ACHN (cell line): ENCODE data around the gene PKHD1.

Experiments used
- DNase-seq: peaks from one replicate; pipeline ENCODE4 v3.0.0-alpha.2; 2015
- in situ Hi-C: cut with HindIII; loops from 2 replicates; pipeline ENCODE4 v1.10.0; 2017; ENCODE audit warnings: low sequenced_read_pairs, low pct_ligation_motif_present, low pct_unique_long_range_greater_than_20kb

Gene PKHD1

GRCh38 chr6:51569594-51569993 lies 517.8 kb downstream of the PKHD1 start:
- in situ Hi-C loops, result no loop called here
- DNase-seq, result no peak

- DNase-seq, result no peak
- in situ Hi-C loops, result no loop called here
Measured at GRCh38 chr6:51568771-51569170, 518.6 kb downstream of the PKHD1 start.

GRCh38 chr6:51565472-51565871 lies 521.9 kb downstream of the PKHD1 start:
- in situ Hi-C loops, result no loop called here
- no peak for DNase-seq
